GM12874 (cell line): ENCODE data around the gene GRM5.

Experiments used
- TF ChIP-seq, protein P1 (sequence below): IDR thresholded peaks from 2 replicates; pipeline ENCODE4 v1.5.1; 2011; ENCODE audit warnings: low read depth, mild to moderate bottlenecking, control low read depth, low read length, moderate library complexity; ENCODE audit not compliant: insufficient read depth

GRM5 gene

DNA sequence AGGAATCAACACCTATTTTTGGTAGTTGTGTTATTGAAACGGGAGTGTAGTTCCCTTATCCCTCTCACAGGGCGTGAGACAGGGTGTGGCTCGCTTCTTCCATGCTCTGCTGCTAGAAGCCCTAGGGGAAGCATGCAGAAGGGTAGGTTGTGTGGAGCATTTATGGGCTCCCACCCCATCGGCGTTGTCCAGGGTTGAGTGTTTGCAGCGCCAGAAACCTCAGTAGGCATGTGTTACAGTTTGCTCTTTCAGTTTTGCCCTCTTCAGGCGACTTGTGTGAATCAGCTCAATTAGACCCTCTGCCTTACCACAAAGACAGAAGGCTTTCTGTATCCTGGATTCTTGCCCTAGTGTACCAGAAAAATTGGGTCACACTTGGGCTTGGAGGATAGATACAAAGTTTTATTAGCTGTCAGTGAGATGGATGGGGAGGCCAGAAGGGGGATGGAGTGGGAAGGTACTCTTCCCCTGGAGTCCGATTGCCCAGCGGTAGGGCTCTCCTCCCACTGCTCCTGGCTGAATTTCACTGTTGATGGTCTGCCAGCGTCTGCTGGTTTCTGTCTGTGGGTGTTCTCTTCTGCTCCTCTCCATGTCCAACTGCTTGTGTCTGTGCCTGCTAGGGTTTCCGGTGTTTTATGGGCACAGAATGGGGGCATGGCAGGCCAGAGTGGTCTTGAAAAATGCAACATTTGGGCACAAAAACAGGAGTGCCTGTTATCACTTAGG, 369.9 kb downstream of the GRM5 start:
- TF ChIP-seq, protein P1, sequence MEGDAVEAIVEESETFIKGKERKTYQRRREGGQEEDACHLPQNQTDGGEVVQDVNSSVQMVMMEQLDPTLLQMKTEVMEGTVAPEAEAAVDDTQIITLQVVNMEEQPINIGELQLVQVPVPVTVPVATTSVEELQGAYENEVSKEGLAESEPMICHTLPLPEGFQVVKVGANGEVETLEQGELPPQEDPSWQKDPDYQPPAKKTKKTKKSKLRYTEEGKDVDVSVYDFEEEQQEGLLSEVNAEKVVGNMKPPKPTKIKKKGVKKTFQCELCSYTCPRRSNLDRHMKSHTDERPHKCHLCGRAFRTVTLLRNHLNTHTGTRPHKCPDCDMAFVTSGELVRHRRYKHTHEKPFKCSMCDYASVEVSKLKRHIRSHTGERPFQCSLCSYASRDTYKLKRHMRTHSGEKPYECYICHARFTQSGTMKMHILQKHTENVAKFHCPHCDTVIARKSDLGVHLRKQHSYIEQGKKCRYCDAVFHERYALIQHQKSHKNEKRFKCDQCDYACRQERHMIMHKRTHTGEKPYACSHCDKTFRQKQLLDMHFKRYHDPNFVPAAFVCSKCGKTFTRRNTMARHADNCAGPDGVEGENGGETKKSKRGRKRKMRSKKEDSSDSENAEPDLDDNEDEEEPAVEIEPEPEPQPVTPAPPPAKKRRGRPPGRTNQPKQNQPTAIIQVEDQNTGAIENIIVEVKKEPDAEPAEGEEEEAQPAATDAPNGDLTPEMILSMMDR = no peak

DNA sequence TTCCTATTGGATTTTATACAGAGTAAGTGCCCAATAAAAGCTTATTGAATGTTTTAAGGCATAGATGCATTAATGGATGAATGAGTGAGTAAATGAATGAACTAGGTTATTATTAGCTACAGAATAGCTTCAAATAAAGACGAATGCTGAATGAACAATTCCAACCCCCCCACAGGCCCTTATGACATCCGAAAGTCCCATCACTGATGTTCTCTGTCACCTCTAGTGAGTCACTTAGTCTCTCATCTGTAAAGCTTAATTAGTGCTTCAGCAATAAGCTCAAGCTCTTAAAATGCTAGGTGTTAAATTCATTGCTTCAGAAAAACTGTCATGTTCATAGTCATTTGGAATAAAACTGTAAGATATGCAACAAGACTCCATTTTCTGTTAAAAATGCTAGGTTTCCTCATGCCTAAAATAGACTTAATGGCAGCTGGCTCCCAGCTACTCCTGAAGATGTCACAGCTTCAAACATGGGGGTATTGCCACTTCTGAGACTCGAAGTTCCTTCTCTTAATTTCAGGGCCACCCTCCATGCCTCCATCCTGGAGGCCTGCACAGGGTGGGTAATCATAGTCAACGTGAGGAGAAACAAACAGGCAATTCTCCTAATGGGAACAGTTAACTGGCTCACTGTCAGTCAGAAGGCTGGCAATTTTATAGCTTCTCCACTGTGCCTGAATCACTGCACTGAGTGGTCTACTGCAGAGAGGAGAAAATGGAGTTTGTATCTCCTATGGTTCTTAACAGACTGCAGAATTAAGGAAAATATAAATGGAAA, 373.3 kb downstream of the GRM5 start:
- TF ChIP-seq, protein P1 = no peak

DNA sequence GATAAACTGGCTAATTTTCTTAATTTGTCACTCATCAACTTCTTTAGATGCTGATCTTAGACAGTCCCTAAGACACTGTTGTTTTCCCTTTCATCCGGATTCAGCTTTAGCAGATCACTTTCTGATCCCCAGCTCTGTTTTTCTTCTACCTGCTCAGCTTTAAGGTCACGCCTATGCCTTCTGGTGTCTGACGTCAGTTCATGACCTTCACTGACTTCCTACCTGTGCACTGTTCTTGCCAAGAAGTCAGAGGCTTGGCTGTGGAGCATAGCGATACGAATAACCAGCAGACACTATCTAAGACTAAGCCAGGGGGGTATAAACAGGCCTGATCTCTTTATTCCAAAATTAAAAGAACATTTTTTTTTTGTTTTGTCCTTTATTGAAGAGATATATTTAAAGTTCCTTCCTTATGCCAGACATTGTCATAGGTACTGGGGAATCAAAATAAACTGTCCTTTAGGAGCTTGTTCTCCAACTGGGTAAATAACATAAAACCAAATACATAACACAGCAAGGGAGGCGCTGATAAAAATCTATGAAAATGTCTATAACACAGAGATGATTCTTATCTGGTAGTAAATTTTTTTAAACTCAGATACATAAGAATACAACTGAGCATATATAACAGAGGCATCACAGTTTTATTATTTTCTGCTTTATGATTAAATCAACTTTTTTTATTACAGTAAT, 376.1 kb downstream of the GRM5 start:
- TF ChIP-seq, protein P1 = no peak

DNA sequence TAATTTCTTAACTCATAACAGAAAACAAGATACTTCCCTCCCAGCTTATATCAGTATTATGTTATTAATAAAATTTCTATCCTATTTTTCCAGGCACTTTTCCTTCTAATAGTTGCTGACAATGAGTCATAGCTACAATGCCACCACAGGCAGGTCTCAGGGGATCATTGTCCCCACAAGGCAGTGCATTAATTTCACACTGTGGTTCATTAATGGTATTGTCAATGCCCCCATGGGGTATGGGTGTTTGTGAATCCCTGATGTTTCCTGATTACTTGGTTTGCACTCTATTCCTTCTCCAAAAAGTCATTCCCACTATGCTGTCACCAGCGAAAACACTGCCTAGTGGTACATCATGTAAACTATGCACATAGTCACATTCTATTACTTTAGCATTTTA, 382.8 kb downstream of the GRM5 start:
- TF ChIP-seq, protein P1 = no peak

DNA sequence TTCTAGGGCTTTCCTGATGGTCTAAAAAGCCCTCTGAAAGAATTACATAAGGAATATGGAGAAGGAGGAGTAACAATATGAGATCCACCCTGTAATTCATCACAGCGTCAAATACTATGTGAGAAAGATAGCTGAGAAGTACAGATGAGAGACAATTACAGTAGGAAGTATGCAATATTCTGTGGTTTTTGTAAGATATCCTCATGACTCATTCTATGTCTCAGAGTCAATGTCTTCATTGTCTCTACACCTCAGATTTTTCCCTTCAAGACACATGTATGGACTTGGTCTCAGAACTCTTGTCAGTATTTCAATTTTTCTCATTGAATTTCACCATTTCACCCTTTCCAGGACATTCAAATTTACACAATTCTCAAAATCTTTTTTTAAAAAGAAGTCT, 385.0 kb downstream of the GRM5 start:
- TF ChIP-seq, protein P1 = no peak

DNA sequence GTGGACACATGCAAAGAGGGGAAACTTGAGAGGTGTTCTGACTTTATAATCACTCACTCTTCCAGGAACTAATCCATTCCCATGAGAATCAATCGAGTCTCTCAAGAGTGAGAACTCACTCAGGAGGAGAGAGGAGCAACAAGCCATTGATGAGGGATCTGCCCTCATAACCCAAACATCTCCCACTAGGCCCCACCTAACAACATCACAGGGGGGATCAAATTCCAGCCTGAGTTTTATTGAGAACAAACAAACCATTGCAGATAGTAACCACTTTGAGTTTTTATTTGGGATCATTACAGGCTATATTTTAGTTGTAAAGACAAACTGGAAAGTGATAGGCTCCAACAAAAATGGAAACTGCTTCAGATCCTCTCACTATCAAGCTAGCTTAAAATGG, 399.4 kb downstream of the GRM5 start:
- TF ChIP-seq, protein P1 = no peak

DNA sequence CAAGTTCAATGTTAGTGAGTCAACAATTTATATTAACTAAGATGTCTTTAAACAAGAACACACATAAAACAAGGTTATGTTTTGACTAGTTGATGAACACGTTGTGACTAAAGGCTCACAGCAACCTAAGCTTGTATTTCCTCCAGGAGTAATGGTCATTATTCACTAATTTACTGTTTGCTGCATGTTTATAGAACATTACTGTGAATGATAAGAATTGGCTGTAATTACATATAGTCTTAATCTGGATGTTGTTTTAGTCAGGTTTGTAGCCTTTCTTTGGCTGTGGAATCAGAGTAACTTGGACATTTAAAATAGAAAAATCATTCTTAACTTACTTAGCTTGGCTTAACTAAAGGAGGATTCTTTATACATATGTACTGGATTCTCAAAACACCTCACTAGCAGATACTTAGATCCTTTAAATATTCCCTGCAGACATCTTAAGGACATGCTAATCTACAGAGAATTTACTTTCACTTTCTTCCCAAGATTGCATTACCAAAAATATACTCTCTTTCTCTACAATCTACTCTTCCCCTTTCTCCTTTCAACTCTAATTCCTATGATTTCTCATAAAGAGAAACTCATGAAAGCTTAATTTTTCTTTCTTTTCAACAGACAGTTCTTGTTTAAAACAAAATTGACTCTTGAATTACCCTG, 408.6 kb downstream of the GRM5 start:
- TF ChIP-seq, protein P1 = no peak
